ENCODE measurements around the gene MAP2.

GRCh38 chr2:209425471-209426071, 1.7 kb downstream of the MAP2 start:
- no peak for TF ChIP-seq EZH2 (IDR thresholded peaks at IDR 0.05; ENCODE audit: low read length, missing control alignments)
- peak; percentile 69 to 79 for TF ChIP-seq CTCF (conservative IDR thresholded peaks at IDR 0.05 in 1 of 2, IDR thresholded peaks at IDR 0.05 in 1 of 2; ENCODE audit: low read depth in 1 of 2, low read length in 2 of 2)
